H9 (cell line): ENCODE data around the gene RYR3. TPM values are rescaled to one million over a fixed set of nuclear protein-coding genes. Genes with fewer than 3 reads are reported as not detected.

Experiments
- DNase-seq: peaks from one replicate; pipeline ENCODE4 v3.0.0-alpha.2; 2017
- H2AFZ ChIP-seq: one replicate; pipeline ENCODE4 v1.6.1; 2013; ENCODE audit warnings: mild to moderate bottlenecking, low read length, control low read depth, moderate library complexity
- H2AK5ac ChIP-seq: 2 replicates; pipeline ENCODE4 v1.6.1; 2013; ENCODE audit warnings: low read length, control low read depth, mixed read lengths; ENCODE audit not compliant: insufficient read length
- H2BK120ac ChIP-seq: one replicate; pipeline ENCODE4 v1.6.1; 2013; ENCODE audit warnings: low read depth, mild to moderate bottlenecking, low read length, control low read depth, inconsistent platforms; ENCODE audit not compliant: poor library complexity, severe bottlenecking
- H2BK12ac ChIP-seq: 2 replicates; pipeline ENCODE4 v1.6.1; 2013; ENCODE audit warnings: low read length, control low read depth, mixed read lengths, low read depth; ENCODE audit not compliant: insufficient read length
- H2BK15ac ChIP-seq: 2 replicates; pipeline ENCODE4 v1.6.1; 2013; ENCODE audit warnings: low read depth, low read length, control low read depth
- H2BK20ac ChIP-seq: one replicate; pipeline ENCODE4 v1.6.1; 2013; ENCODE audit warnings: low read depth, mild to moderate bottlenecking, low read length, control low read depth, inconsistent platforms; ENCODE audit not compliant: poor library complexity, severe bottlenecking
- H2BK5ac ChIP-seq: 2 replicates; pipeline ENCODE4 v1.6.1; 2013; ENCODE audit warnings: low read length, control low read depth, mixed read lengths; ENCODE audit not compliant: insufficient read length
- H3K14ac ChIP-seq: 2 replicates; pipeline ENCODE4 v1.6.1; 2013; ENCODE audit warnings: low read length, control low read depth; ENCODE audit not compliant: insufficient read depth
- H3K18ac ChIP-seq: 2 replicates; pipeline ENCODE4 v1.6.1; 2013; ENCODE audit warnings: low read depth, mild to moderate bottlenecking, mixed read lengths, low read length, control low read depth; ENCODE audit not compliant: insufficient read length
- H3K23ac ChIP-seq: 2 replicates; pipeline ENCODE4 v1.6.1; 2013; ENCODE audit warnings: low read length, control low read depth, mixed read lengths, low read depth; ENCODE audit not compliant: insufficient read length
- H3K23me2 ChIP-seq: 2 replicates; pipeline ENCODE4 v1.6.1; 2013; ENCODE audit warnings: low read depth, mild to moderate bottlenecking, mixed read lengths, low read length, control low read depth; ENCODE audit not compliant: insufficient read length, poor library complexity, severe bottlenecking
- H3K27ac ChIP-seq: 2 replicates; pipeline ENCODE4 v1.5.1; 2013; ENCODE audit warnings: low read length, control low read depth, mixed read lengths, low read depth; ENCODE audit not compliant: insufficient read length
- H3K27me3 ChIP-seq: 2 replicates; pipeline ENCODE4 v1.6.1; 2013; ENCODE audit warnings: low read length, control low read depth, inconsistent platforms; ENCODE audit not compliant: insufficient read depth
- H3K4ac ChIP-seq: 2 replicates; pipeline ENCODE4 v1.6.1; 2013; ENCODE audit warnings: low read depth, mild to moderate bottlenecking, control low read depth, inconsistent platforms, low read length, moderate library complexity
- H3K4me1 ChIP-seq: 2 replicates; pipeline ENCODE4 v1.6.1; 2013; ENCODE audit warnings: low read length, control low read depth, inconsistent platforms; ENCODE audit not compliant: insufficient read depth
- H3K4me2 ChIP-seq: 2 replicates; pipeline ENCODE4 v1.6.1; 2013; ENCODE audit warnings: low read length, control low read depth, mixed read lengths; ENCODE audit not compliant: insufficient read length, insufficient read depth
- H3K56ac ChIP-seq: 2 replicates; pipeline ENCODE4 v1.6.1; 2013; ENCODE audit warnings: low read depth, mild to moderate bottlenecking, mixed read lengths, low read length, control low read depth; ENCODE audit not compliant: insufficient read length
- H3K79me1 ChIP-seq: 2 replicates; pipeline ENCODE4 v1.6.1; 2013; ENCODE audit warnings: low read depth, mild to moderate bottlenecking, moderate library complexity, low read length, control low read depth, inconsistent platforms; ENCODE audit not compliant: insufficient read depth, poor library complexity, severe bottlenecking
- H3K79me2 ChIP-seq: 2 replicates; pipeline ENCODE4 v1.6.1; 2013; ENCODE audit warnings: low read length, control low read depth, inconsistent platforms; ENCODE audit not compliant: insufficient read depth
- H3K9ac ChIP-seq: 2 replicates; pipeline ENCODE4 v1.6.1; 2013; ENCODE audit warnings: low read length, control low read depth, mixed read lengths; ENCODE audit not compliant: insufficient read length; ENCODE audit errors: extremely low read depth
- H3K9me3 ChIP-seq: one replicate; pipeline ENCODE4 v1.6.1; 2013; ENCODE audit warnings: low read depth, low read length, inconsistent platforms; ENCODE audit not compliant: control insufficient read depth
- H3T11ph ChIP-seq: one replicate; pipeline ENCODE4 v1.6.1; 2013; ENCODE audit warnings: mild to moderate bottlenecking, low read length, control low read depth, inconsistent platforms
- H4K20me1 ChIP-seq: one replicate; pipeline ENCODE4 v1.6.1; 2013; ENCODE audit not compliant: control insufficient read depth, insufficient read length, insufficient read depth
- H4K5ac ChIP-seq: 2 replicates; pipeline ENCODE4 v1.6.1; 2013; ENCODE audit warnings: low read depth, mild to moderate bottlenecking, mixed read lengths, low read length, control low read depth; ENCODE audit not compliant: insufficient read length
- H4K8ac ChIP-seq: replicated peaks from 2 replicates; pipeline ENCODE4 v1.6.1; 2013; ENCODE audit warnings: low read length, control low read depth, mixed read lengths, low read depth; ENCODE audit not compliant: insufficient read length
- H4K91ac ChIP-seq: 2 replicates; pipeline ENCODE4 v1.6.1; 2013; ENCODE audit warnings: low read depth, mild to moderate bottlenecking, moderate library complexity, mixed read lengths, low read length, control low read depth; ENCODE audit not compliant: insufficient read length
- H3K27ac Mint-ChIP-seq, 3 experiments: 2 replicates in 2 of 3; 3 replicates in 1 of 3; pipeline ENCODE4 v1.8.0; 2020 to 2021; ENCODE audit warnings: mixed read lengths in 3 of 3, mild to moderate bottlenecking in 1 of 3, moderate library complexity in 1 of 3
- H3K27me3 Mint-ChIP-seq: 2 replicates; pipeline ENCODE4 v1.8.0; 2021; ENCODE audit warnings: low read depth, mild to moderate bottlenecking, moderate library complexity, mixed read lengths
- H3K36me3 Mint-ChIP-seq, 3 experiments: 2 replicates in 2 of 3; 3 replicates in 1 of 3; pipeline ENCODE4 v1.8.0; 2020 to 2021; ENCODE audit warnings: low read depth in 3 of 3, mixed read lengths in 3 of 3; ENCODE audit not compliant: insufficient read depth in 1 of 3
- H3K4me1 Mint-ChIP-seq, 2 experiments: 2 replicates each; pipeline ENCODE4 v1.8.0; 2020; ENCODE audit warnings: mixed read lengths in 2 of 2
- H3K4me3 Mint-ChIP-seq, 2 experiments: 2 replicates in 1 of 2; 3 replicates in 1 of 2; pipeline ENCODE4 v1.8.0; 2020 to 2021; ENCODE audit warnings: mild to moderate bottlenecking in 2 of 2, mixed read lengths in 2 of 2, moderate library complexity in 1 of 2
- H3K9me3 Mint-ChIP-seq, 2 experiments: 2 replicates in 1 of 2; 3 replicates in 1 of 2; pipeline ENCODE4 v1.8.0; 2020; ENCODE audit warnings: mild to moderate bottlenecking in 2 of 2, mixed read lengths in 2 of 2, moderate library complexity in 1 of 2
- WGBS: extraction: QIAGEN DNeasy Blood & Tissue Kit; methylation state at CpG from one replicate; pipeline ENCODE4 v1.1.7; 2013; ENCODE audit warnings: missing lambda C conversion rate, low lambda C conversion rate, mixed read lengths; ENCODE audit not compliant: insufficient read length; ENCODE audit errors: extremely low coverage; 5-methylcytosine and 5-hydroxymethylcytosine counted together
- total RNA-seq: library from RNA; stranded (reverse); gene quantifications from 2 replicates; pipeline ENCODE4 v1.2.1, GENCODE V29; 2021
- TF ChIP-seq, protein P1 (sequence below): fragments of 200-600 bp; sonication (generic); conservative IDR thresholded peaks from 3 replicates; pipeline ENCODE4 v1.8.0; 2021; ENCODE audit warnings: antibody characterized with exemption, mild to moderate bottlenecking

The RYR3 gene
- total RNA-seq, 1 experiment from 2014 or later: 0.85 TPM

DNA sequence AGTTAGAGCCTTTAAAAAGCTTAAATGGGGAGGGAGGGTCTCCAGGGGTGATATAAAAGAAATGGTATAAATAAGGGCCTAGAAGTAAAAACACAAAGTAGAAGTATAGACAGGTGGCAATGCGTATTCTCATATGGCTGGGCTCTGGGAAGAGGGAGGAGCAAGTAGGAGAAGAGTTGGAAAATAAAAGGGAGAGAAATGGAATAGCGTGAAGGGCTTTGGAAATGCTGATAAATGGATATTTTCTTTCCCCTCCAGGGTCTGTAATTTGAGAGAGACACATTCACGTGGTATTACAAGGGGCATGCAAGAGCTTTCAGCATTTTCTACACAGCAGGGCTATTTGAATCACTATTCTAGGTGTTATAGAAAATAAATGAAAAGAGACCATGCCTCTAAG, 313.7 kb downstream of the RYR3 start:
- H4K8ac ChIP-seq: no peak overlapping the region
- TF ChIP-seq, protein P1, sequence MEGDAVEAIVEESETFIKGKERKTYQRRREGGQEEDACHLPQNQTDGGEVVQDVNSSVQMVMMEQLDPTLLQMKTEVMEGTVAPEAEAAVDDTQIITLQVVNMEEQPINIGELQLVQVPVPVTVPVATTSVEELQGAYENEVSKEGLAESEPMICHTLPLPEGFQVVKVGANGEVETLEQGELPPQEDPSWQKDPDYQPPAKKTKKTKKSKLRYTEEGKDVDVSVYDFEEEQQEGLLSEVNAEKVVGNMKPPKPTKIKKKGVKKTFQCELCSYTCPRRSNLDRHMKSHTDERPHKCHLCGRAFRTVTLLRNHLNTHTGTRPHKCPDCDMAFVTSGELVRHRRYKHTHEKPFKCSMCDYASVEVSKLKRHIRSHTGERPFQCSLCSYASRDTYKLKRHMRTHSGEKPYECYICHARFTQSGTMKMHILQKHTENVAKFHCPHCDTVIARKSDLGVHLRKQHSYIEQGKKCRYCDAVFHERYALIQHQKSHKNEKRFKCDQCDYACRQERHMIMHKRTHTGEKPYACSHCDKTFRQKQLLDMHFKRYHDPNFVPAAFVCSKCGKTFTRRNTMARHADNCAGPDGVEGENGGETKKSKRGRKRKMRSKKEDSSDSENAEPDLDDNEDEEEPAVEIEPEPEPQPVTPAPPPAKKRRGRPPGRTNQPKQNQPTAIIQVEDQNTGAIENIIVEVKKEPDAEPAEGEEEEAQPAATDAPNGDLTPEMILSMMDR: no peak

More for the DNA sequence above, 313.7 kb downstream of the RYR3 start:
- no peak overlapping the region for H3K18ac ChIP-seq
- H2BK120ac ChIP-seq: no peak overlapping the region
- H4K91ac ChIP-seq: no peak overlapping the region
- Mint-ChIP-seq H3K4me3 (no peak overlapping the region), H3K36me3 (peaks cover 3 to 16% (median 6%) of the 10 kb centered on the region in 3 experiments; a peak in 6 of 7 replicates), H3K27ac (no peak overlapping the region), H3K4me1 (peaks cover 9 to 15% of the 10 kb centered on the region in 2 experiments), H3K27me3 (no peaks in the 10 kb centered on the region), H3K9me3 (peaks cover 8 to 12% of the 10 kb centered on the region in 2 experiments)
- no peak for DNase-seq
- H2AK5ac ChIP-seq: no peak overlapping the region
- H3K79me1 ChIP-seq: no peaks in the 10 kb centered on the region
- no peak overlapping the region for H2BK15ac ChIP-seq
- no peak overlapping the region for H3T11ph ChIP-seq
- no peaks in the 10 kb centered on the region for H3K4me1 ChIP-seq
- no peak overlapping the region for H3K56ac ChIP-seq
- no peak overlapping the region for H2BK12ac ChIP-seq
- H2BK20ac ChIP-seq: no peak overlapping the region
- H3K27ac ChIP-seq: no peak overlapping the region
- no peaks in the 10 kb centered on the region for H4K20me1 ChIP-seq
- H3K9ac ChIP-seq: no peak overlapping the region
- H2AFZ ChIP-seq: no peak overlapping the region
- H3K79me2 ChIP-seq: no peaks in the 10 kb centered on the region
- H3K23me2 ChIP-seq: no peaks in the 10 kb centered on the region
- no peak overlapping the region for H2BK5ac ChIP-seq
- H3K14ac ChIP-seq: no peak overlapping the region
- H3K23ac ChIP-seq: no peak overlapping the region
- no peak overlapping the region for H3K4me2 ChIP-seq
- WGBS: no CpG with 5 or more reads among the region's 3 CpGs
- no peaks in the 10 kb centered on the region for H3K27me3 ChIP-seq
- H3K4ac ChIP-seq: no peak overlapping the region
- no peak overlapping the region for H4K5ac ChIP-seq
- H3K9me3 ChIP-seq: no peaks in the 10 kb centered on the region
